Measurements from ENCODE around the gene RTP3.

GRCh38 chr3:46453526-46454208, 44.1 kb upstream of the RTP3 start:
- no peak for TF ChIP-seq CTCF (IDR thresholded peaks at IDR 0.05)
- no peak for TF ChIP-seq EZH2 (IDR thresholded peaks at IDR 0.05; ENCODE audit: borderline replicate concordance, insufficient read depth, low read depth, low read length, poor library complexity, severe bottlenecking)

All from B cell (primary cell).